Activated CD8-positive, alpha-beta T cell treated with anti-CD3 and anti-CD28 coated beads for 36 hours (primary cell): ENCODE data around the gene CALHM4. TPM values are rescaled to one million over a fixed set of nuclear protein-coding genes. Genes with fewer than 3 reads are reported as not detected.

Experiments used
- ATAC-seq: fragments of 200-7000 bp; cut with Tn5 transposase; one replicate; pipeline ENCODE4 v1.10.0; 2021; ENCODE audit warnings: mild to moderate bottlenecking, moderate library complexity
- CTCF ChIA-PET: fragments of 350-600 bp; sonication (Branson Sonifier 250); formaldehyde crosslinking; loops from one replicate; lab custom pipeline; 2021; ENCODE audit warnings: antibody characterized with exemption; lab: Charles Lee
- POLR2A ChIA-PET: fragments of 350-600 bp; sonication (Branson Sonifier 250); formaldehyde crosslinking; loops from one replicate; lab custom pipeline; 2021; ENCODE audit warnings: antibody characterized with exemption; lab: Charles Lee
- DNase-seq: peaks from one replicate; pipeline ENCODE4 v3.0.0-alpha.2; 2020
- H3K27ac Mint-ChIP-seq: one replicate; pipeline ENCODE4 v1.8.0; 2021; ENCODE audit warnings: mild to moderate bottlenecking, mixed read lengths
- H3K27me3 Mint-ChIP-seq: one replicate; pipeline ENCODE4 v1.8.0; 2021; ENCODE audit warnings: mixed read lengths
- H3K36me3 Mint-ChIP-seq: one replicate; pipeline ENCODE4 v1.8.0; 2021; ENCODE audit warnings: low read depth, mixed read lengths
- H3K4me1 Mint-ChIP-seq: one replicate; pipeline ENCODE4 v1.8.0; 2021; ENCODE audit warnings: low read depth, mixed read lengths
- H3K4me3 Mint-ChIP-seq: one replicate; pipeline ENCODE4 v1.8.0; 2021; ENCODE audit warnings: mild to moderate bottlenecking, moderate library complexity, mixed read lengths
- H3K9me3 Mint-ChIP-seq: one replicate; pipeline ENCODE4 v1.8.0; 2021; ENCODE audit warnings: mixed read lengths
- CTCF ChIP-seq: fragments of 200-600 bp; IDR thresholded peaks from one replicate; pipeline ENCODE4 v1.8.0; 2022; ENCODE audit warnings: antibody characterized with exemption, mild to moderate bottlenecking
- intact Hi-C: fragments of 100-400 bp; cut with micrococcal nuclease; formaldehyde crosslinking; loops from one replicate; pipeline ENCODE4 v1.10.0; 2022
- total RNA-seq, 2 experiments: library from RNA; stranded (reverse); gene quantifications; one replicate each; pipeline ENCODE4 v1.2.3, GENCODE V29; 2021

Gene CALHM4
- total RNA-seq, 2 experiments from 2014 or later: not detected

- Mint-ChIP-seq H3K4me1 (no peaks in the 10 kb centered on the region), H3K9me3 (no peaks in the 10 kb centered on the region), H3K27ac (no peak overlapping the region), H3K4me3 (no peak overlapping the region), H3K36me3 (no peaks in the 10 kb centered on the region), H3K27me3 (peaks cover 15% of the 10 kb centered on the region)
- POLR2A ChIA-PET: no interaction called here
- TF ChIP-seq CTCF: peak; percentile 65
- ATAC-seq: peak; percentile 67
- intact Hi-C loops: loop anchor here (5.0 kb wide), 1 partner anchor 311 kb away; no protein-coding TSS in a partner anchor
- DNase-seq: peak; percentile 12
- CTCF ChIA-PET: interaction anchor here (0.9 to 4.5 kb wide), 8 partner anchors 17 to 268 kb away, joined by 3 to 69 read pairs (median 11); partner anchors contain the start of genes CALHM4 and TSPYL1
These were observed 17.3 kb upstream of the CALHM4 start for GRCh38 chr6:116536216-116536621.

- ChIA-PET CTCF (interaction anchor here (0.8 to 5.0 kb wide), 8 partner anchors 9 to 254 kb away, joined by 3 to 38 read pairs (median 6); no protein-coding TSS in a partner anchor), POLR2A (no interaction called here)
- intact Hi-C loops: no loop called here
- Mint-ChIP-seq H3K4me1 (no peaks in the 10 kb centered on the region), H3K4me3 (no peak overlapping the region), H3K27ac (no peak overlapping the region), H3K27me3 (peaks cover 13% of the 10 kb centered on the region), H3K36me3 (no peaks in the 10 kb centered on the region), H3K9me3 (no peaks in the 10 kb centered on the region)
- TF ChIP-seq CTCF: no peak
- ATAC-seq: no peak
- DNase-seq: no peak
These were observed 11.1 kb upstream of the CALHM4 start for GRCh38 chr6:116542426-116542825.

GRCh38 chr6:116543149-116543548 is 10.4 kb upstream of the CALHM4 start:
- POLR2A ChIA-PET: no interaction called here
- ATAC-seq: no peak

GRCh38 chr6:116545651-116546050 is 7.9 kb upstream of the CALHM4 start, which contains the start of gene TRAPPC3L:
TSS of gene TRAPPC3L (minus strand) at chr6:116545684. CDS start at chr6:116545514, 170 bp downstream.
- no peak for TF ChIP-seq CTCF
- ATAC-seq: no peak
- no peaks in the 10 kb centered on the region for H3K9me3 Mint-ChIP-seq
- no peaks in the 10 kb centered on the region for H3K4me1 Mint-ChIP-seq
- H3K36me3 Mint-ChIP-seq: no peaks in the 10 kb centered on the region
- ChIA-PET CTCF (interaction anchor here (0.7 to 1.1 kb wide), 3 partner anchors 9 to 277 kb away, joined by 3 read pairs; no protein-coding TSS in a partner anchor), POLR2A (no interaction called here)
- no peak within 1 kb of the TSS for H3K4me3 Mint-ChIP-seq
- no peak within 1 kb of the TSS for H3K27ac Mint-ChIP-seq
- peaks cover 12% of the 10 kb centered on the region for H3K27me3 Mint-ChIP-seq
- intact Hi-C loops: no loop called here
- no peak for DNase-seq

More at GRCh38 chr6:116543149-116543548, 10.4 kb upstream of the CALHM4 start:
- Mint-ChIP-seq H3K27ac (no peak overlapping the region), H3K9me3 (no peaks in the 10 kb centered on the region), H3K27me3 (peaks cover 13% of the 10 kb centered on the region), H3K4me3 (no peak overlapping the region), H3K36me3 (no peaks in the 10 kb centered on the region), H3K4me1 (no peaks in the 10 kb centered on the region)
- intact Hi-C loops: no loop called here
- CTCF ChIA-PET: interaction anchor here (1.2 to 4.7 kb wide), 3 partner anchors 10 to 255 kb away, joined by 5 to 29 read pairs (median 8); no protein-coding TSS in a partner anchor
- no peak for DNase-seq
- TF ChIP-seq CTCF: no peak

- H3K27ac Mint-ChIP-seq: no peak overlapping the region
- intact Hi-C loops: no loop called here
- POLR2A ChIA-PET: no interaction called here
These were observed 6.2 kb upstream of the CALHM4 start for GRCh38 chr6:116547358-116547757.

More at GRCh38 chr6:116547358-116547757, 6.2 kb upstream of the CALHM4 start:
- H3K36me3 Mint-ChIP-seq: no peaks in the 10 kb centered on the region
- DNase-seq (no peak), ATAC-seq (no peak)
- CTCF ChIA-PET: interaction anchor here (1.0 to 1.6 kb wide), 3 partner anchors 13 to 260 kb away, joined by 3 to 5 read pairs (median 3); no protein-coding TSS in a partner anchor
- TF ChIP-seq CTCF: no peak
- H3K27me3 Mint-ChIP-seq: peaks cover 12% of the 10 kb centered on the region
- no peaks in the 10 kb centered on the region for H3K4me1 Mint-ChIP-seq
- H3K4me3 Mint-ChIP-seq: no peak overlapping the region
- H3K9me3 Mint-ChIP-seq: no peaks in the 10 kb centered on the region
